Liver (tissue), 9 donors: Measurements from ENCODE around the gene SEMA6D. TPM values are rescaled to one million over a fixed set of nuclear protein-coding genes. Genes with fewer than 3 reads are reported as not detected.
A peak's percentile ranks its signal among the peaks of the same experiment; 100 is the strongest.

Experiments used
- DNase-seq: peaks from one replicate; pipeline ENCODE4 v3.0.0-alpha.2; 2017; ENCODE audit warnings: low spot score
- H3K27ac ChIP-seq, 2 donors: one replicate each; pipeline ENCODE4 v1.7.0; 2013; ENCODE audit warnings: inconsistent platforms in 2 of 2, low read length in 2 of 2, control low read depth in 1 of 2, low read depth in 1 of 2, mild to moderate bottlenecking in 1 of 2
- H3K27me3 ChIP-seq, 4 donors: one replicate each; pipeline versions ENCODE4 v1.6.1 to v1.7.0; 2013; ENCODE audit warnings: low read length in 3 of 4, inconsistent platforms in 1 of 4, mild to moderate bottlenecking in 1 of 4, moderate library complexity in 1 of 4; ENCODE audit not compliant: control insufficient read depth in 4 of 4, insufficient read depth in 4 of 4
- H3K36me3 ChIP-seq, 4 donors: one replicate each; pipeline versions ENCODE4 v1.6.1 to v1.7.0; 2013; ENCODE audit warnings: low read length in 3 of 4, mild to moderate bottlenecking in 3 of 4, low read depth in 1 of 4, moderate library complexity in 1 of 4; ENCODE audit not compliant: control insufficient read depth in 4 of 4, insufficient read depth in 3 of 4
- H3K4me1 ChIP-seq, 4 donors: one replicate each; pipeline versions ENCODE4 v1.6.1 to v1.7.0; 2013; ENCODE audit warnings: low read length in 3 of 4, mild to moderate bottlenecking in 3 of 4, moderate library complexity in 1 of 4; ENCODE audit not compliant: control insufficient read depth in 4 of 4, insufficient read depth in 4 of 4
- H3K4me3 ChIP-seq, 3 donors: one replicate each; pipeline versions ENCODE4 v1.6.1 to v1.7.0; 2013; ENCODE audit warnings: low read length in 3 of 3, control low read depth in 1 of 3, low read depth in 1 of 3, mild to moderate bottlenecking in 1 of 3
- H3K9ac ChIP-seq, 2 donors: one replicate each; pipeline ENCODE4 v1.7.0; 2013; ENCODE audit warnings: low read length in 2 of 2, mild to moderate bottlenecking in 2 of 2, moderate library complexity in 2 of 2, control low read depth in 1 of 2, low read depth in 1 of 2
- H3K9me3 ChIP-seq, 4 donors: one replicate each; pipeline versions ENCODE4 v1.6.1 to v1.7.0; 2013; ENCODE audit warnings: low read length in 3 of 4; ENCODE audit not compliant: control insufficient read depth in 4 of 4
- ATF3 ChIP-seq: IDR thresholded peaks from 2 replicates; pipeline ENCODE4 v1.6.1; 2016; ENCODE audit warnings: antibody characterized with exemption
- CTCF ChIP-seq: fragments of 150-350 bp; IDR thresholded peaks from 2 replicates; pipeline ENCODE4 v1.5.1; 2017; ENCODE audit warnings: improper control_type of control experiment, low read depth, low read length; ENCODE audit not compliant: missing input control
- EGR1 ChIP-seq, 2 donors: IDR thresholded peaks; 2 replicates each; pipeline ENCODE4 v1.6.1; 2016 to 2018; ENCODE audit warnings: antibody characterized with exemption in 2 of 2, low read depth in 2 of 2
- FOXA1 ChIP-seq: IDR thresholded peaks from 2 replicates; pipeline ENCODE4 v1.6.1; 2016; ENCODE audit warnings: antibody characterized with exemption
- FOXA2 ChIP-seq: IDR thresholded peaks from 2 replicates; pipeline ENCODE4 v1.6.1; 2016; ENCODE audit warnings: antibody characterized with exemption
- HNF4A ChIP-seq, 2 donors: conservative IDR thresholded peaks; 2 replicates each; pipeline ENCODE4 v1.6.1; 2016; ENCODE audit warnings: antibody characterized with exemption in 2 of 2, mild to moderate bottlenecking in 2 of 2
- HNF4G ChIP-seq: IDR thresholded peaks from 2 replicates; pipeline ENCODE4 v1.6.1; 2016; ENCODE audit warnings: antibody characterized with exemption
- JUND ChIP-seq, 2 donors: IDR thresholded peaks; 2 replicates each; pipeline ENCODE4 v1.6.1; 2016; ENCODE audit warnings: antibody characterized with exemption in 2 of 2
- MAX ChIP-seq: IDR thresholded peaks from 2 replicates; pipeline ENCODE4 v1.6.1; 2016; ENCODE audit warnings: antibody characterized with exemption
- NR2F2 ChIP-seq: IDR thresholded peaks from 2 replicates; pipeline ENCODE4 v1.6.1; 2016; ENCODE audit warnings: antibody characterized with exemption
- RAD21 ChIP-seq, 2 donors: IDR thresholded peaks; 2 replicates each; pipeline ENCODE4 v1.6.1; 2016; ENCODE audit warnings: antibody characterized with exemption in 2 of 2, mild to moderate bottlenecking in 2 of 2
- REST ChIP-seq: IDR thresholded peaks from 2 replicates; pipeline ENCODE4 v1.6.1; 2016; ENCODE audit warnings: antibody characterized with exemption, mild to moderate bottlenecking
- RXRA ChIP-seq, 2 donors: IDR thresholded peaks; 2 replicates each; pipeline ENCODE4 v1.6.1; 2017 to 2018; ENCODE audit warnings: antibody characterized with exemption in 2 of 2, mild to moderate bottlenecking in 1 of 2
- SP1 ChIP-seq: IDR thresholded peaks from 2 replicates; pipeline ENCODE4 v1.6.1; 2018; ENCODE audit warnings: antibody characterized with exemption, mild to moderate bottlenecking
- YY1 ChIP-seq: IDR thresholded peaks from 2 replicates; pipeline ENCODE4 v1.6.1; 2016; ENCODE audit warnings: antibody characterized with exemption, mild to moderate bottlenecking
- ZBTB33 ChIP-seq: IDR thresholded peaks from 2 replicates; pipeline ENCODE4 v1.6.1; 2016; ENCODE audit warnings: antibody characterized with exemption
- WGBS: extraction: QIAGEN DNeasy Blood & Tissue Kit; methylation state at CpG from one replicate; pipeline ENCODE4 v1.1.7; 2013; 5-methylcytosine and 5-hydroxymethylcytosine counted together
- polyA plus RNA-seq, 2 donors: library from polyadenylated mRNA; stranded (reverse) in 1 of 2; unstranded in 1 of 2; fragments of 200-250 nt in 1 of 2; fragments of >200 nt in 1 of 2; fragmentation: Nextera tagmentation in 1 of 2; extraction: Ambion mirVana in 1 of 2; gene quantifications; one replicate each; pipeline versions ENCODE4 v1.2.1 to v1.2.3, GENCODE V29; 2013 to 2015
- total RNA-seq, 2 donors: library from RNA; depleted of rRNA; stranded (reverse); fragments of >200 nt; gene quantifications; one replicate each; pipeline ENCODE4 v1.2.3, GENCODE V29; 2014
- donor health status: healthy.
- donor health status: healthy.
- donor health status: healthy.
- donor health status: healthy.
- donor health status: healthy.

The SEMA6D gene
- 1 to 10 TPM; 1.8 to 4.5 TPM for total RNA-seq
- polyA plus RNA-seq = 1 to 10 TPM; 1.0 to 4.3 TPM

GRCh38 chr15:47717036-47717612 lies at the start of gene SEMA6D:
SEMA6D (plus strand) TSS chr15:47717505; CDS start chr15:47759799, 42,294 bp downstream.
- 1% methylated on average over 40 of the region's 40 CpGs for WGBS
- H3K9ac ChIP-seq = no peak within 1 kb of the TSS
- no peaks in the 10 kb centered on the region for H3K9me3 ChIP-seq

GRCh38 chr15:47669221-47669620 lies 48.1 kb upstream of the SEMA6D start:
- Histone ChIP-seq H3K27ac (no peak overlapping the region), H3K4me3 (no peak overlapping the region), H3K36me3 (no peaks in the 10 kb centered on the region), H3K27me3 (no peaks in the 10 kb centered on the region), H3K9me3 (no peaks in the 10 kb centered on the region), H3K4me1 (peaks cover 0 to 2% (median 0%) of the 10 kb centered on the region in 4 donors), H3K9ac (no peak overlapping the region)
- 73% methylated on average over 2 of the region's 2 CpGs for WGBS
- no peak for DNase-seq
- TF ChIP-seq EGR1 (IDR thresholded peaks at IDR 0.05; ENCODE audit: low read depth in 2 of 2) (no peak), FOXA1 (no peak), HNF4G (no peak), RXRA (IDR thresholded peaks at IDR 0.05) (no peak), REST (no peak), YY1 (no peak), ATF3 (no peak), CTCF (no peak)

More at GRCh38 chr15:47717036-47717612, at the start of gene SEMA6D:
- no peaks in the 10 kb centered on the region for H3K36me3 ChIP-seq
- H3K4me1 ChIP-seq = peaks cover 8 to 18% (median 14%) of the 10 kb centered on the region in 4 donors
- DNase-seq = peak; percentile 38
- peak within 1 kb of the TSS in 2 of 3 donors; percentile 41 to 53 for H3K4me3 ChIP-seq
- peak within 1 kb of the TSS; percentile 53 to 73 for H3K27ac ChIP-seq
- H3K27me3 ChIP-seq = peaks cover 0 to 14% (median 4%) of the 10 kb centered on the region in 4 donors
- TF ChIP-seq RXRA (IDR thresholded peaks at IDR 0.05) (no peak), FOXA2 (no peak), EGR1 (IDR thresholded peaks at IDR 0.05; ENCODE audit: low read depth in 2 of 2) (no peak), CTCF (no peak), HNF4A (conservative IDR thresholded peaks at IDR 0.05) (no peak), JUND (IDR thresholded peaks at IDR 0.05) (no peak), ZBTB33 (no peak), MAX (no peak), SP1 (no peak), FOXA1 (no peak), HNF4G (no peak), RAD21 (IDR thresholded peaks at IDR 0.05) (no peak), ATF3 (no peak), NR2F2 (no peak), YY1 (no peak)
